H9 (cell line): ENCODE measurements around the gene ZNF208. TPM values are rescaled to one million over a fixed set of nuclear protein-coding genes. Genes with fewer than 3 reads are reported as not detected.

Source experiments
- DNase-seq: peaks from one replicate; pipeline ENCODE4 v3.0.0-alpha.2; 2017
- H2AFZ ChIP-seq: one replicate; pipeline ENCODE4 v1.6.1; 2013; ENCODE audit warnings: mild to moderate bottlenecking, low read length, control low read depth, moderate library complexity
- H2AK5ac ChIP-seq: 2 replicates; pipeline ENCODE4 v1.6.1; 2013; ENCODE audit warnings: low read length, control low read depth, mixed read lengths; ENCODE audit not compliant: insufficient read length
- H2BK120ac ChIP-seq: one replicate; pipeline ENCODE4 v1.6.1; 2013; ENCODE audit warnings: low read depth, mild to moderate bottlenecking, low read length, control low read depth, inconsistent platforms; ENCODE audit not compliant: poor library complexity, severe bottlenecking
- H2BK12ac ChIP-seq: 2 replicates; pipeline ENCODE4 v1.6.1; 2013; ENCODE audit warnings: low read length, control low read depth, mixed read lengths, low read depth; ENCODE audit not compliant: insufficient read length
- H2BK15ac ChIP-seq: 2 replicates; pipeline ENCODE4 v1.6.1; 2013; ENCODE audit warnings: low read depth, low read length, control low read depth
- H2BK20ac ChIP-seq: one replicate; pipeline ENCODE4 v1.6.1; 2013; ENCODE audit warnings: low read depth, mild to moderate bottlenecking, low read length, control low read depth, inconsistent platforms; ENCODE audit not compliant: poor library complexity, severe bottlenecking
- H2BK5ac ChIP-seq: 2 replicates; pipeline ENCODE4 v1.6.1; 2013; ENCODE audit warnings: low read length, control low read depth, mixed read lengths; ENCODE audit not compliant: insufficient read length
- H3K14ac ChIP-seq: 2 replicates; pipeline ENCODE4 v1.6.1; 2013; ENCODE audit warnings: low read length, control low read depth; ENCODE audit not compliant: insufficient read depth
- H3K18ac ChIP-seq: 2 replicates; pipeline ENCODE4 v1.6.1; 2013; ENCODE audit warnings: low read depth, mild to moderate bottlenecking, mixed read lengths, low read length, control low read depth; ENCODE audit not compliant: insufficient read length
- H3K23ac ChIP-seq: 2 replicates; pipeline ENCODE4 v1.6.1; 2013; ENCODE audit warnings: low read length, control low read depth, mixed read lengths, low read depth; ENCODE audit not compliant: insufficient read length
- H3K23me2 ChIP-seq: 2 replicates; pipeline ENCODE4 v1.6.1; 2013; ENCODE audit warnings: low read depth, mild to moderate bottlenecking, mixed read lengths, low read length, control low read depth; ENCODE audit not compliant: insufficient read length, poor library complexity, severe bottlenecking
- H3K27ac ChIP-seq: 2 replicates; pipeline ENCODE4 v1.5.1; 2013; ENCODE audit warnings: low read length, control low read depth, mixed read lengths, low read depth; ENCODE audit not compliant: insufficient read length
- H3K27me3 ChIP-seq: 2 replicates; pipeline ENCODE4 v1.6.1; 2013; ENCODE audit warnings: low read length, control low read depth, inconsistent platforms; ENCODE audit not compliant: insufficient read depth
- H3K4ac ChIP-seq: 2 replicates; pipeline ENCODE4 v1.6.1; 2013; ENCODE audit warnings: low read depth, mild to moderate bottlenecking, control low read depth, inconsistent platforms, low read length, moderate library complexity
- H3K4me1 ChIP-seq: 2 replicates; pipeline ENCODE4 v1.6.1; 2013; ENCODE audit warnings: low read length, control low read depth, inconsistent platforms; ENCODE audit not compliant: insufficient read depth
- H3K4me2 ChIP-seq: 2 replicates; pipeline ENCODE4 v1.6.1; 2013; ENCODE audit warnings: low read length, control low read depth, mixed read lengths; ENCODE audit not compliant: insufficient read length, insufficient read depth
- H3K56ac ChIP-seq: 2 replicates; pipeline ENCODE4 v1.6.1; 2013; ENCODE audit warnings: low read depth, mild to moderate bottlenecking, mixed read lengths, low read length, control low read depth; ENCODE audit not compliant: insufficient read length
- H3K79me1 ChIP-seq: 2 replicates; pipeline ENCODE4 v1.6.1; 2013; ENCODE audit warnings: low read depth, mild to moderate bottlenecking, moderate library complexity, low read length, control low read depth, inconsistent platforms; ENCODE audit not compliant: insufficient read depth, poor library complexity, severe bottlenecking
- H3K79me2 ChIP-seq: 2 replicates; pipeline ENCODE4 v1.6.1; 2013; ENCODE audit warnings: low read length, control low read depth, inconsistent platforms; ENCODE audit not compliant: insufficient read depth
- H3K9ac ChIP-seq: 2 replicates; pipeline ENCODE4 v1.6.1; 2013; ENCODE audit warnings: low read length, control low read depth, mixed read lengths; ENCODE audit not compliant: insufficient read length; ENCODE audit errors: extremely low read depth
- H3K9me3 ChIP-seq: one replicate; pipeline ENCODE4 v1.6.1; 2013; ENCODE audit warnings: low read depth, low read length, inconsistent platforms; ENCODE audit not compliant: control insufficient read depth
- H3T11ph ChIP-seq: one replicate; pipeline ENCODE4 v1.6.1; 2013; ENCODE audit warnings: mild to moderate bottlenecking, low read length, control low read depth, inconsistent platforms
- H4K20me1 ChIP-seq: one replicate; pipeline ENCODE4 v1.6.1; 2013; ENCODE audit not compliant: control insufficient read depth, insufficient read length, insufficient read depth
- H4K5ac ChIP-seq: 2 replicates; pipeline ENCODE4 v1.6.1; 2013; ENCODE audit warnings: low read depth, mild to moderate bottlenecking, mixed read lengths, low read length, control low read depth; ENCODE audit not compliant: insufficient read length
- H4K8ac ChIP-seq: replicated peaks from 2 replicates; pipeline ENCODE4 v1.6.1; 2013; ENCODE audit warnings: low read length, control low read depth, mixed read lengths, low read depth; ENCODE audit not compliant: insufficient read length
- H4K91ac ChIP-seq: 2 replicates; pipeline ENCODE4 v1.6.1; 2013; ENCODE audit warnings: low read depth, mild to moderate bottlenecking, moderate library complexity, mixed read lengths, low read length, control low read depth; ENCODE audit not compliant: insufficient read length
- H3K27ac Mint-ChIP-seq, 3 experiments: 2 replicates in 2 of 3; 3 replicates in 1 of 3; pipeline ENCODE4 v1.8.0; 2020 to 2021; ENCODE audit warnings: mixed read lengths in 3 of 3, mild to moderate bottlenecking in 1 of 3, moderate library complexity in 1 of 3
- H3K27me3 Mint-ChIP-seq: 2 replicates; pipeline ENCODE4 v1.8.0; 2021; ENCODE audit warnings: low read depth, mild to moderate bottlenecking, moderate library complexity, mixed read lengths
- H3K36me3 Mint-ChIP-seq, 3 experiments: 2 replicates in 2 of 3; 3 replicates in 1 of 3; pipeline ENCODE4 v1.8.0; 2020 to 2021; ENCODE audit warnings: low read depth in 3 of 3, mixed read lengths in 3 of 3; ENCODE audit not compliant: insufficient read depth in 1 of 3
- H3K4me1 Mint-ChIP-seq, 2 experiments: 2 replicates each; pipeline ENCODE4 v1.8.0; 2020; ENCODE audit warnings: mixed read lengths in 2 of 2
- H3K4me3 Mint-ChIP-seq, 2 experiments: 2 replicates in 1 of 2; 3 replicates in 1 of 2; pipeline ENCODE4 v1.8.0; 2020 to 2021; ENCODE audit warnings: mild to moderate bottlenecking in 2 of 2, mixed read lengths in 2 of 2, moderate library complexity in 1 of 2
- H3K9me3 Mint-ChIP-seq, 2 experiments: 2 replicates in 1 of 2; 3 replicates in 1 of 2; pipeline ENCODE4 v1.8.0; 2020; ENCODE audit warnings: mild to moderate bottlenecking in 2 of 2, mixed read lengths in 2 of 2, moderate library complexity in 1 of 2
- WGBS: extraction: QIAGEN DNeasy Blood & Tissue Kit; methylation state at CpG from one replicate; pipeline ENCODE4 v1.1.7; 2013; ENCODE audit warnings: missing lambda C conversion rate, low lambda C conversion rate, mixed read lengths; ENCODE audit not compliant: insufficient read length; ENCODE audit errors: extremely low coverage; 5-methylcytosine and 5-hydroxymethylcytosine counted together
- total RNA-seq: library from RNA; stranded (reverse); gene quantifications from 2 replicates; pipeline ENCODE4 v1.2.1, GENCODE V29; 2021
- TF ChIP-seq, protein P1 (sequence below): fragments of 200-600 bp; sonication (generic); conservative IDR thresholded peaks from 3 replicates; pipeline ENCODE4 v1.8.0; 2021; ENCODE audit warnings: antibody characterized with exemption, mild to moderate bottlenecking

The ZNF208 gene
- total RNA-seq, 1 experiment from 2014 or later = not detected

DNA sequence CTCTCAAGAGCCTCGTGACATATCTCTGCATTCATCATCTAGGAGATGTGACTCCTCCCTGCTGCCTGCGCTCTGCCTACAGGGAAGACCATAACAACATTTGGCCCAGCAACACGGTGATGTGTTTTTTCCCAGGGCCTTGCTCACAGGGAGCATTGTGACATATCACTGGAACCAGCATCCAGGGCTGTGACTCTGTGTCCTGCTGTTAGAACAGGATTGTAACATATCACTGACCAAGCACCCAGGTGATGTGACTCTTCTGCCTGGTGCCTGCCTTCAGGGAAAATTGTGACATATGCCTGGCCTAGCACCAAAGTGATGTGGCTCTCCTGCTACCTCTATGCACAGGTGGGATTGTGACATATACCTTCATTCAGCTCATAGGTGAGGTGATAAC lies 95.3 kb downstream of the ZNF208 start:
- no CpG with 5 or more reads among the region's 3 CpGs for WGBS
- H3K9me3 ChIP-seq = peaks cover 90% of the 10 kb centered on the region
- H3K27ac Mint-ChIP-seq = no peak overlapping the region

More for the DNA sequence above, 95.3 kb downstream of the ZNF208 start:
- Histone ChIP-seq H2BK15ac (no peak overlapping the region), H3K79me1 (no peaks in the 10 kb centered on the region), H3K14ac (no peak overlapping the region), H2BK120ac (no peak overlapping the region), H3K4me1 (no peaks in the 10 kb centered on the region), H4K20me1 (no peaks in the 10 kb centered on the region), H4K91ac (no peak overlapping the region), H3K4ac (no peak overlapping the region), H2BK20ac (no peak overlapping the region), H2AFZ (no peak overlapping the region), H3K27me3 (no peaks in the 10 kb centered on the region), H3K56ac (no peak overlapping the region), H2AK5ac (no peak overlapping the region), H2BK5ac (no peak overlapping the region), H3K27ac (no peak overlapping the region), H3K23ac (no peak overlapping the region), H4K8ac (no peak overlapping the region), H3K79me2 (no peaks in the 10 kb centered on the region), H3K18ac (no peak overlapping the region), H3T11ph (no peak overlapping the region), H3K23me2 (no peaks in the 10 kb centered on the region), H2BK12ac (no peak overlapping the region), H4K5ac (no peak overlapping the region), H3K4me2 (no peak overlapping the region), H3K9ac (no peak overlapping the region)
- Mint-ChIP-seq H3K4me3 (no peak overlapping the region), H3K4me1 (no peaks in the 10 kb centered on the region), H3K27me3 (no peaks in the 10 kb centered on the region), H3K9me3 (peaks cover 89% of the 10 kb centered on the region in 2 experiments), H3K36me3 (peaks cover 0 to 52% (median 7%) of the 10 kb centered on the region in 3 experiments; a peak in 5 of 7 replicates)
- DNase-seq = no peak
- TF ChIP-seq, protein P1, sequence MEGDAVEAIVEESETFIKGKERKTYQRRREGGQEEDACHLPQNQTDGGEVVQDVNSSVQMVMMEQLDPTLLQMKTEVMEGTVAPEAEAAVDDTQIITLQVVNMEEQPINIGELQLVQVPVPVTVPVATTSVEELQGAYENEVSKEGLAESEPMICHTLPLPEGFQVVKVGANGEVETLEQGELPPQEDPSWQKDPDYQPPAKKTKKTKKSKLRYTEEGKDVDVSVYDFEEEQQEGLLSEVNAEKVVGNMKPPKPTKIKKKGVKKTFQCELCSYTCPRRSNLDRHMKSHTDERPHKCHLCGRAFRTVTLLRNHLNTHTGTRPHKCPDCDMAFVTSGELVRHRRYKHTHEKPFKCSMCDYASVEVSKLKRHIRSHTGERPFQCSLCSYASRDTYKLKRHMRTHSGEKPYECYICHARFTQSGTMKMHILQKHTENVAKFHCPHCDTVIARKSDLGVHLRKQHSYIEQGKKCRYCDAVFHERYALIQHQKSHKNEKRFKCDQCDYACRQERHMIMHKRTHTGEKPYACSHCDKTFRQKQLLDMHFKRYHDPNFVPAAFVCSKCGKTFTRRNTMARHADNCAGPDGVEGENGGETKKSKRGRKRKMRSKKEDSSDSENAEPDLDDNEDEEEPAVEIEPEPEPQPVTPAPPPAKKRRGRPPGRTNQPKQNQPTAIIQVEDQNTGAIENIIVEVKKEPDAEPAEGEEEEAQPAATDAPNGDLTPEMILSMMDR = no peak
